ENCODE data around the gene ADAMTSL1.

DNA sequence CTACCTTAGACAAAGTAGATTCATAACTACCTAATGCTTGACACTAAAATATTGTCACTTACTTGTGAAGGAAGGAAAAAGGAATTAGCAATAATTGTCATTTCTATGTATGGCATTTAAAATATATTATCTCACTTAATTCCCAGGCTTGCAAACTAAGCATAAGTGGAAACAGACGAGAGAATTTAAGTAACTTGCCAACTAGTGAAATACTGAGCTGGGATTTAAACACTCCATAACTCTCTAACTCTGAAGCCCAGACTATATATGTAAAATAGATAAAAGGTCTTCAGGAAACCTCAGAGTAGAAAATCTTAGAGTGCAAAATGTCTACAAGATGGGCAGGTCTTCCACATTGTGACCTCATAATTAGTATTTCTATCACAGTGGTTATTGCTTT, 301.3 kb downstream of the ADAMTSL1 start:
- TF ChIP-seq, protein P1, sequence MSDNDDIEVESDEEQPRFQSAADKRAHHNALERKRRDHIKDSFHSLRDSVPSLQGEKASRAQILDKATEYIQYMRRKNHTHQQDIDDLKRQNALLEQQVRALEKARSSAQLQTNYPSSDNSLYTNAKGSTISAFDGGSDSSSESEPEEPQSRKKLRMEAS (IDR thresholded peaks at IDR 0.05): no peak
- TF ChIP-seq, protein P2, sequence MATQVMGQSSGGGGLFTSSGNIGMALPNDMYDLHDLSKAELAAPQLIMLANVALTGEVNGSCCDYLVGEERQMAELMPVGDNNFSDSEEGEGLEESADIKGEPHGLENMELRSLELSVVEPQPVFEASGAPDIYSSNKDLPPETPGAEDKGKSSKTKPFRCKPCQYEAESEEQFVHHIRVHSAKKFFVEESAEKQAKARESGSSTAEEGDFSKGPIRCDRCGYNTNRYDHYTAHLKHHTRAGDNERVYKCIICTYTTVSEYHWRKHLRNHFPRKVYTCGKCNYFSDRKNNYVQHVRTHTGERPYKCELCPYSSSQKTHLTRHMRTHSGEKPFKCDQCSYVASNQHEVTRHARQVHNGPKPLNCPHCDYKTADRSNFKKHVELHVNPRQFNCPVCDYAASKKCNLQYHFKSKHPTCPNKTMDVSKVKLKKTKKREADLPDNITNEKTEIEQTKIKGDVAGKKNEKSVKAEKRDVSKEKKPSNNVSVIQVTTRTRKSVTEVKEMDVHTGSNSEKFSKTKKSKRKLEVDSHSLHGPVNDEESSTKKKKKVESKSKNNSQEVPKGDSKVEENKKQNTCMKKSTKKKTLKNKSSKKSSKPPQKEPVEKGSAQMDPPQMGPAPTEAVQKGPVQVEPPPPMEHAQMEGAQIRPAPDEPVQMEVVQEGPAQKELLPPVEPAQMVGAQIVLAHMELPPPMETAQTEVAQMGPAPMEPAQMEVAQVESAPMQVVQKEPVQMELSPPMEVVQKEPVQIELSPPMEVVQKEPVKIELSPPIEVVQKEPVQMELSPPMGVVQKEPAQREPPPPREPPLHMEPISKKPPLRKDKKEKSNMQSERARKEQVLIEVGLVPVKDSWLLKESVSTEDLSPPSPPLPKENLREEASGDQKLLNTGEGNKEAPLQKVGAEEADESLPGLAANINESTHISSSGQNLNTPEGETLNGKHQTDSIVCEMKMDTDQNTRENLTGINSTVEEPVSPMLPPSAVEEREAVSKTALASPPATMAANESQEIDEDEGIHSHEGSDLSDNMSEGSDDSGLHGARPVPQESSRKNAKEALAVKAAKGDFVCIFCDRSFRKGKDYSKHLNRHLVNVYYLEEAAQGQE (IDR thresholded peaks at IDR 0.05; ENCODE audit: low read depth): no peak
- TF ChIP-seq EZH2 (IDR thresholded peaks at IDR 0.05) (no peak), RAD21 (IDR thresholded peaks at IDR 0.05; ENCODE audit: low read depth) (no peak), CEBPB (IDR thresholded peaks at IDR 0.05; ENCODE audit: low read depth) (no peak), SIN3A (IDR thresholded peaks at IDR 0.05; ENCODE audit: low read depth) (no peak), JUND (IDR thresholded peaks at IDR 0.05) (no peak), POLR2A (IDR thresholded peaks at IDR 0.05; ENCODE audit: borderline replicate concordance, extremely low read depth, insufficient read depth, insufficient read length) (no peak), ZFX (IDR thresholded peaks at IDR 0.05) (no peak)
- TF ChIP-seq, protein P3, sequence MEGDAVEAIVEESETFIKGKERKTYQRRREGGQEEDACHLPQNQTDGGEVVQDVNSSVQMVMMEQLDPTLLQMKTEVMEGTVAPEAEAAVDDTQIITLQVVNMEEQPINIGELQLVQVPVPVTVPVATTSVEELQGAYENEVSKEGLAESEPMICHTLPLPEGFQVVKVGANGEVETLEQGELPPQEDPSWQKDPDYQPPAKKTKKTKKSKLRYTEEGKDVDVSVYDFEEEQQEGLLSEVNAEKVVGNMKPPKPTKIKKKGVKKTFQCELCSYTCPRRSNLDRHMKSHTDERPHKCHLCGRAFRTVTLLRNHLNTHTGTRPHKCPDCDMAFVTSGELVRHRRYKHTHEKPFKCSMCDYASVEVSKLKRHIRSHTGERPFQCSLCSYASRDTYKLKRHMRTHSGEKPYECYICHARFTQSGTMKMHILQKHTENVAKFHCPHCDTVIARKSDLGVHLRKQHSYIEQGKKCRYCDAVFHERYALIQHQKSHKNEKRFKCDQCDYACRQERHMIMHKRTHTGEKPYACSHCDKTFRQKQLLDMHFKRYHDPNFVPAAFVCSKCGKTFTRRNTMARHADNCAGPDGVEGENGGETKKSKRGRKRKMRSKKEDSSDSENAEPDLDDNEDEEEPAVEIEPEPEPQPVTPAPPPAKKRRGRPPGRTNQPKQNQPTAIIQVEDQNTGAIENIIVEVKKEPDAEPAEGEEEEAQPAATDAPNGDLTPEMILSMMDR (IDR thresholded peaks at IDR 0.05 in 2 of 3, conservative IDR thresholded peaks at IDR 0.05 in 1 of 3; ENCODE audit: borderline replicate concordance in 1 of 3, insufficient read depth in 1 of 3, low read depth in 2 of 3, low read length in 2 of 3): no peak
